MG63 (cell line): ENCODE measurements around the gene ATXN1. TPM values are rescaled to one million over a fixed set of nuclear protein-coding genes. Genes with fewer than 3 reads are reported as not detected.
"Not testable (repeated sequence)": the region's sequence is repeated elsewhere in the genome, so short reads cannot be mapped to it uniquely, and the experiment has no call there.

Experiments used
- DNase-seq: peaks from one replicate; pipeline ENCODE4 v3.0.0-alpha.2; 2020
- H3K27me3 ChIP-seq: fragments of 250-450 bp; sonication (Bioruptor Pico); 2 replicates; pipeline ENCODE4 v1.5.1; 2020; ENCODE audit warnings: mild to moderate bottlenecking, moderate library complexity
- H3K36me3 ChIP-seq: fragments of 250-450 bp; sonication (Bioruptor Pico); 2 replicates; pipeline ENCODE4 v1.5.1; 2020; ENCODE audit warnings: mild to moderate bottlenecking, moderate library complexity
- H3K4me3 ChIP-seq: fragments of 250-450 bp; sonication (Bioruptor Pico); 2 replicates; pipeline ENCODE4 v1.5.1; 2020; ENCODE audit warnings: mild to moderate bottlenecking, moderate library complexity
- H3K9me3 ChIP-seq: fragments of 250-450 bp; sonication (Bioruptor Pico); 2 replicates; pipeline ENCODE4 v1.5.1; 2020; ENCODE audit warnings: mild to moderate bottlenecking, moderate library complexity
- total RNA-seq: library from RNA; depleted of rRNA; stranded (reverse); fragments of >200 nt; shearing (Covaris generic); gene quantifications from 2 replicates; pipeline ENCODE4 v1.2.3, GENCODE V29; 2014; ENCODE audit warnings: low replicate concordance

Gene ATXN1
- total RNA-seq, 1 experiment from 2014 or later: 5.9 TPM

- not testable (repeated sequence) for H3K4me3 ChIP-seq, H3K27me3 ChIP-seq, DNase-seq, H3K36me3 ChIP-seq, H3K9me3 ChIP-seq
Measured at GRCh38 chr6:16702627-16703378, 58.5 kb downstream of the ATXN1 start.

- no peaks in the 10 kb centered on the region for H3K36me3 ChIP-seq
- no peaks in the 10 kb centered on the region for H3K9me3 ChIP-seq
- no peaks in the 10 kb centered on the region for H3K27me3 ChIP-seq
- no peak for DNase-seq
- peak overlapping the region; percentile 26 for H3K4me3 ChIP-seq
Measured at GRCh38 chr6:16700916-16701234, 60.4 kb downstream of the ATXN1 start.

DNA sequence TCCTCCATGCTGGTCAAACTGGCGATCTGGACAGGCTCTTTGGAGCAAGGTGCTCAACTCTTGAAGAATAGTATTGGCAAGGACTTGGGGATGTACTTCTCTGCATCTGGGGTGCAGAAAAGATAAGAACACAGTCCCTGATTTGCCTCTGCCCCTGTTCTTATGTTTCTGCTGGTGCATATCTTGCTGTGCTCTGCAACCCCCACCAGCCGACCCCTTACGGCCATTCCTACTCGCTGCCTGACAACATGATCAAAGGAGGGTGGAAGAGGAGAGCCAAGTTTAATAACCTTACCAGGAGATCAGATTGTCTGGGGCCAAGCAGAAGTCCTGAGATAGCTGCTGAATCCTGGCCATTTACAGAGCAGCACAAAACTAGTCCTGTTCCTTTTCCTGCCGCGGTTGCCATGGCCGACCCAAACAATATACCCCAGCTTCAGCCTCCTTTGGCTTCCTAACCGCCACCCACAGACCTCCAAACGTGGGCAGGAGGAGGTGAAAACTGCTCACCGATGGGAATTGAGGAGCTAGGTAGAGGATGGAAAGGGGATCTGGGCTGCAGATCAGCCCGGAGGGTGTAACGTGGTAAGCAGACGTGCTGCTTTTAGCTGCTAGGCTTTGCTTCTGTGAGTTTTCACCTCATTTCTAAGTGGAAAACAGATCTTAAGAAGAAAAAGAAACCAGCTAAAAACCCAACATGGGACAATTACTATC is 60.9 kb downstream of the ATXN1 start:
- no peak for DNase-seq
- no peaks in the 10 kb centered on the region for H3K27me3 ChIP-seq
- H3K36me3 ChIP-seq: no peaks in the 10 kb centered on the region
- H3K9me3 ChIP-seq: no peaks in the 10 kb centered on the region
- H3K4me3 ChIP-seq: peak overlapping the region; percentile 26

DNA sequence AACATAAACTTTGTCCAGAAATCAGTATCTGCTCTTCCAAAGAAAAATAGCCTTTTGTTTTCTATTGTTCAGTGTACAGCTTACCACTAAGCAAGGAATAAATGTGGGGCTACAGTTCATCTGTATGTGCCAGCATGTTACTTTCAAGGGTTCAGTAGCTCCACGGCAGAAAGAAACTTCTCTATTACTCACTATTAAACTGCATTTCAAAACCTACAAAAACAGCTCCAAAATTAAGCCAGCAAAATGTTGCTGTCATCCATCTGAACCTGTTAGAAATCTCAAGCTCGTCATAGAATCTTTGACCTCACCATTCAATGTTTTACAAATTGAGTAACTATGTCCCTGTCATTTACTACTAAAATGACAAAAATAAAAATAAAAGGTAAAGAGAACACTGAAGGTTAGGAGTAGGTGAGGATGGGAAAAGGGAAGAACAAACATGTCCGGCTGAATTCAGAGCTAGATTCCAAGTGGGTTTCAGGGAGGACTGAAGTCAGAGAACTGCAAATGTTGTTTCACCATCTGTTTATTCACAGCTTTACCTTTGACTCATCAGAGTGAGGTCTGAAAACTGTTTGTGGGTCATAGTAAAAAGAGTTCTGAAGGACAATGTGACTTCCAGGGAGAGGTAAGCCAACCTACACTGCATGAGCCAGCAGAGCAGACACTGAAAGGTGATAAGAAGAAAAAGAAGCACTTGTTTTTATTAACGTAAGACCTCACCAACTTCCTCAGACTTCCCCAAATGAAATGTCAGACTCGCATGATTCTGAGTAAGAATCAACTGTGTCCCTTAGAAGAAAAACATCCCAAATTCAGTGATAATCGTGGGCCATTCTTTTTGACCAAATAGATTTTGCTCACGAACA is 62.0 kb downstream of the ATXN1 start:
- no peak for DNase-seq
- Histone ChIP-seq H3K27me3 (no peaks in the 10 kb centered on the region), H3K9me3 (no peaks in the 10 kb centered on the region), H3K36me3 (no peaks in the 10 kb centered on the region), H3K4me3 (no peak overlapping the region)

DNA sequence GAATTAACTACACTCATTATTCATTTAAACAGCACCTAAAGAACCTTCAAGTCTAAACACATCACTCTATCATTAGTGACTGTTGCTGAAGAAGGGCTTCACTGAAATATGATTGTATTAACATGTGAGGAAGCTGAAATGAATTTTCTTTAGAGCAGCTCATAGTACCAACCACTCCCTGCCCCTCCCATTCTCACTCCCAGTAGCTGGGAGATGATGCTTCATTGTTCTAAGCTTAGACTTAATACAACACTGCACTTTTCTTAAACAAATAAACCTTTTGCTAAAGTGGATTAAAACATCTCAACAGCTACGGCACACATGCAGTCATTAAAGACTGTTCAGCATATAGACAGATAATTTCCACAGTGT is 63.1 kb downstream of the ATXN1 start:
- Histone ChIP-seq H3K36me3 (no peaks in the 10 kb centered on the region), H3K4me3 (no peak overlapping the region), H3K27me3 (no peaks in the 10 kb centered on the region), H3K9me3 (no peaks in the 10 kb centered on the region)
- DNase-seq: no peak

GRCh38 chr6:16697437-16698161 is 63.7 kb downstream of the ATXN1 start:
- DNase-seq: no peak
- Histone ChIP-seq H3K4me3 (no peak overlapping the region), H3K9me3 (no peaks in the 10 kb centered on the region), H3K36me3 (no peaks in the 10 kb centered on the region), H3K27me3 (no peaks in the 10 kb centered on the region)

- DNase-seq: no peak
- Histone ChIP-seq H3K27me3 (no peaks in the 10 kb centered on the region), H3K36me3 (no peaks in the 10 kb centered on the region), H3K9me3 (no peaks in the 10 kb centered on the region), H3K4me3 (no peak overlapping the region)
Measured at GRCh38 chr6:16696496-16696895, 64.8 kb downstream of the ATXN1 start.

DNA sequence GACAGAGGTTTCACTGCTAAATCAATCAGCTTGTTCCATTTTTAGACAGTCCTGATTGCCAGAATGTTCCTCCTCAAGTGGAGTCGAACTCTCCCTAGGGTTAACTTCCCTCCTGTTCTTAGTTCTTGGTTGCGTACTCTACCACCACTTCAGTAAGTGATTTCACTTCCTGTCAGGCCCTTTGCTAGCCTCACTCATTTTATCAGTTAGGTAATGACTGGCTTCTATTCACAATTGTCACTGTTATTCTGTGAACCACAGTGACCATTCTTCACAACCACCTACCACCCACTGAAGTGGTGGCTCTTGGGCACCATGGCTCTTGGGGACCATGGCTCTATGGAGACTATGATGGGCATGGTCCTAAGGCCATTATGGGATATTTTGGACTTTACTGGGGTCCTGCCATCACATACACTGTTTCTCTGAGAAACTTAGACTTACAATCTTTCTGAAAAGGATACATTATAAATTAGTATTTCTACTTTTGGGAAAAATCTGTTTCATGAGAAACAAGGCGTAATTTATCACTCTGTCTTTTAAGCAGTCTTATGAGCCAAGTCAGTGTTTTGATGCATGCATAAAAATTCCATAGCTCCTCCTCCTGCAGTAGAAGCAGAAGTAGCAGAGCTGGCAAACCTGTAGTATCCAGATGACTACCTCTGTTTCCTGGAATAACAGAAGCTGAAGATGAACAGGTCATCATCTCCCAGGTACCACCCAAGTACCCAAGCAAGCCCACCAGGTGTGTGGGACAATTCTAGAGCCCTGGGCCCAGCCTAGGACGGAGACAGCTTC is 66.3 kb downstream of the ATXN1 start:
- Histone ChIP-seq H3K36me3 (no peaks in the 10 kb centered on the region), H3K27me3 (no peaks in the 10 kb centered on the region), H3K4me3 (no peak overlapping the region), H3K9me3 (no peaks in the 10 kb centered on the region)
- DNase-seq: no peak

GRCh38 chr6:16691324-16691723 is 69.9 kb downstream of the ATXN1 start:
- Histone ChIP-seq H3K27me3 (no peaks in the 10 kb centered on the region), H3K4me3 (no peak overlapping the region)

DNA sequence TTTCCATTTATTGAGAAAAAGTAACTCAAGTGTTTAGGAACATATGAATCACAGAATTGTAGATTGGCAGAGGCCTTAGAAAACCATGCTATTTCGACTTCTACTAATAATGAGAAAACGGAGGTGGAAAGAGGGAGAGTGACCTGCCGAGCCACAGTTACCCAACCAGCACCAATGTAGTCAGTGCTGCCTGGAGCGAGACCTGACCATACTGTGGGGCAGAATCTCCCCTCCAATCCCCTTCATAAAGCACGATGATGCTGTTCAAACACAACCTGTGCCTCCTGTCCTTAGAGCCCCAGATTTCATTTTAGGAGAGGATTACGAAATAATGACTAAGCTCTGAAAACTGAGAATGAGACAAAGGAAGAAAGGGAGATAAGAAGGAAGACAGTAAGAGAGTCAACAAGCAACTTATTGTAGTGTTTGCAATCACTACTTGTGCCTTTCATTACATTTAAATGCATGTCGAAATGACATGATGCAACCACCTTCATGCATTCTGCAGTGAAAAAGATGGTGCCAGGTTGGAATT is 70.6 kb downstream of the ATXN1 start:
- DNase-seq: no peak
- H3K4me3 ChIP-seq: no peak overlapping the region

More at GRCh38 chr6:16691324-16691723, 69.9 kb downstream of the ATXN1 start:
- Histone ChIP-seq H3K36me3 (no peaks in the 10 kb centered on the region), H3K9me3 (no peaks in the 10 kb centered on the region)
- no peak for DNase-seq

GRCh38 chr6:16689788-16690607 is 71.3 kb downstream of the ATXN1 start:
- no peaks in the 10 kb centered on the region for H3K27me3 ChIP-seq
- H3K9me3 ChIP-seq: no peaks in the 10 kb centered on the region
- H3K36me3 ChIP-seq: no peaks in the 10 kb centered on the region
- no peak for DNase-seq
- H3K4me3 ChIP-seq: no peak overlapping the region

More for the DNA sequence above, 70.6 kb downstream of the ATXN1 start:
- Histone ChIP-seq H3K36me3 (no peaks in the 10 kb centered on the region), H3K27me3 (no peaks in the 10 kb centered on the region), H3K9me3 (no peaks in the 10 kb centered on the region)

DNA sequence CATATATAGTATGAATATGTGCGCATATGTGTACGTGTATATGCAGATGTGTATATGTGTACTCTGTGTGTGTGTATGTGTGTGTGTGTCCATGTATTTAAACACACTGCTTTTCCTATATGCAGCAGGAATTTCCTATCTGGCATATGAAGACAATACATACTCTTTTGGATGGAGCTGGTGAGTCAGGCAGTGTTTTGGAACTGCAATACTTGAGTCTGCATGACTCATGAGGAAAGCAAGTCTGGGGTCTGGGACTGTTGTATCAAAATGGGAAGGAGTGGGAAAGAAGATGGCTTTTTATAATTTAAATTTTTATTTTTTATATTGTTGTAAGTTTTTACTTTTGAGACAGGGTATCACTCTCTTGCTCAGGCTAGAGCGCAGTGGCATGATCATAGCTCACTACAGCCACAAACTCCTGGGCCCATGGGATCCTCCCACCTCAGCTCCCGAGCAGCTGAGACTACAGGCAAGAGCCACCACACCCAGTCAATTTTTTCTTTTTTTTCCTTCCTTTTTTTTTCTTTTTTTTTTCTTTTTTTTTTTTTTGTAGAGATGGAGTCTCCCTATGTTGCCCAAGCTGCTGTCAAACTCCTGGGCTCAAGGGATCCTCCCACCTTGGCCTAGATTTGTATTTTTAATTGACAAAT is 72.2 kb downstream of the ATXN1 start:
- Histone ChIP-seq H3K36me3 (no peaks in the 10 kb centered on the region), H3K27me3 (no peaks in the 10 kb centered on the region), H3K9me3 (no peaks in the 10 kb centered on the region), H3K4me3 (no peak overlapping the region)
- peak; percentile 59 for DNase-seq

DNA sequence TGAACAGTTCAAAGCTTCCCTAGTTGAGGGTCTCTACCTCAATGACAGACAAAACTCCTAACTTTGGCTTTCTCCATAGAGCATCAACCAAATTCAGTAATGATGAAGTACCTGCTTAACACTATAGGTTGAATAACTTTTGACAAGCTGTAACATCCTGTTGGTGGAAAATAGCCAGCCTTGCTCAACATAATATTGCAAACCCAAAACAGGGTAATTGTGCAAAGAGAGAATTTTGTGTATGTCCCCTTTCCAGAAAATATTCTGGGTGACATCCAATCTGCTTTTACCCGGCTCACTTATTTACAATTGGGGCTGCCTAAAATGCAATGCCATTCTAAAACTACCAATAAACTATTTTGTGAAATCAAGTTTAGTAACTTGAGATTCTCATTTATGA is 72.8 kb downstream of the ATXN1 start:
- no peak for DNase-seq
- Histone ChIP-seq H3K4me3 (no peak overlapping the region), H3K9me3 (no peaks in the 10 kb centered on the region)

GRCh38 chr6:16687045-16687444 is 74.2 kb downstream of the ATXN1 start:
- no peak overlapping the region for H3K4me3 ChIP-seq
- no peaks in the 10 kb centered on the region for H3K9me3 ChIP-seq
- H3K36me3 ChIP-seq: no peaks in the 10 kb centered on the region
- no peak for DNase-seq
- H3K27me3 ChIP-seq: no peaks in the 10 kb centered on the region

More for the DNA sequence above, 72.8 kb downstream of the ATXN1 start:
- no peaks in the 10 kb centered on the region for H3K27me3 ChIP-seq
- no peaks in the 10 kb centered on the region for H3K36me3 ChIP-seq
